Lung (tissue), 12 donors: ENCODE data around the gene HDDC3. TPM values are rescaled to one million over a fixed set of nuclear protein-coding genes. Genes with fewer than 3 reads are reported as not detected.
"Not testable (repeated sequence)": the region's sequence is repeated elsewhere in the genome, so short reads cannot be mapped to it uniquely, and the experiment has no call there.

ENCODE experiments used
- ATAC-seq: fragments of 200-7000 bp; cut with Tn5 transposase; one replicate; pipeline ENCODE4 v1.9.1; 2020; ENCODE audit warnings: moderate number of reproducible peaks; ENCODE audit not compliant: insufficient read depth, low FRiP score
- DNase-seq, 3 donors: peaks; one replicate each; pipeline ENCODE4 v3.0.0-alpha.2; 2013 to 2017
- H3K27ac ChIP-seq, 2 donors: one replicate each; pipeline ENCODE4 v1.5.1; 2013; ENCODE audit warnings: mild to moderate bottlenecking in 2 of 2, moderate library complexity in 2 of 2, control low read depth in 1 of 2, inconsistent platforms in 1 of 2, low read depth in 1 of 2, low read length in 1 of 2
- H3K27me3 ChIP-seq, 3 donors: one replicate each; pipeline ENCODE4 v1.5.1; 2013; ENCODE audit warnings: low read length in 2 of 3; ENCODE audit not compliant: control insufficient read depth in 3 of 3, insufficient read depth in 3 of 3
- H3K36me3 ChIP-seq, 4 donors: one replicate each; pipeline ENCODE4 v1.5.1; 2013; ENCODE audit warnings: low read length in 4 of 4, mild to moderate bottlenecking in 1 of 4, moderate library complexity in 1 of 4; ENCODE audit not compliant: control insufficient read depth in 4 of 4, insufficient read depth in 4 of 4
- H3K4me1 ChIP-seq, 5 donors: one replicate each; pipeline ENCODE4 v1.5.1; 2013; ENCODE audit warnings: low read length in 5 of 5, mild to moderate bottlenecking in 2 of 5, moderate library complexity in 1 of 5; ENCODE audit not compliant: control insufficient read depth in 5 of 5, insufficient read depth in 5 of 5
- H3K4me3 ChIP-seq: one replicate; pipeline ENCODE4 v1.5.1; 2013; ENCODE audit warnings: mild to moderate bottlenecking, control low read depth, moderate library complexity
- H3K9ac ChIP-seq, 2 donors: one replicate each; pipeline ENCODE4 v1.5.1; 2013; ENCODE audit warnings: low read length in 2 of 2, control low read depth in 1 of 2; ENCODE audit not compliant: insufficient read depth in 1 of 2
- H3K9me3 ChIP-seq, 4 donors: one replicate each; pipeline ENCODE4 v1.5.1; 2013; ENCODE audit warnings: low read length in 3 of 4, mild to moderate bottlenecking in 1 of 4, moderate library complexity in 1 of 4; ENCODE audit not compliant: control insufficient read depth in 4 of 4, insufficient read depth in 3 of 4
- WGBS, 2 donors: extraction: QIAGEN DNeasy Blood & Tissue Kit; methylation state at CpG; one replicate each; pipeline ENCODE4 v1.1.7; 2013; 5-methylcytosine and 5-hydroxymethylcytosine counted together
- polyA plus RNA-seq, 2 donors: library from polyadenylated mRNA; stranded (reverse); fragments of 200-250 nt; gene quantifications; one replicate each; pipeline ENCODE4 v1.2.1, GENCODE V29; 2013
- total RNA-seq, 2 donors: library from RNA; depleted of rRNA in 1 of 2; stranded (reverse); fragments of >200 nt in 1 of 2; gene quantifications; one replicate each; pipeline ENCODE4 v1.2.1, GENCODE V29; 2014 to 2021
- TF ChIP-seq, protein P1 (sequence below): IDR thresholded peaks from 2 replicates; pipeline ENCODE4 v1.5.1; 2012; ENCODE audit warnings: mild to moderate bottlenecking; ENCODE audit errors: control extremely low read depth, extremely low read depth
- donor health status: control.
- donor health status: control.
- donor health status: Bipolar disorder and iron deficiency.
- donor health status: healthy.
- donor health status: DM: yes; HTN: yes; CAD: no.

The HDDC3 gene
- total and polyA plus RNA-seq, 4 donors: 12.7 to 19.6 (median 16.5) TPM

DNA sequence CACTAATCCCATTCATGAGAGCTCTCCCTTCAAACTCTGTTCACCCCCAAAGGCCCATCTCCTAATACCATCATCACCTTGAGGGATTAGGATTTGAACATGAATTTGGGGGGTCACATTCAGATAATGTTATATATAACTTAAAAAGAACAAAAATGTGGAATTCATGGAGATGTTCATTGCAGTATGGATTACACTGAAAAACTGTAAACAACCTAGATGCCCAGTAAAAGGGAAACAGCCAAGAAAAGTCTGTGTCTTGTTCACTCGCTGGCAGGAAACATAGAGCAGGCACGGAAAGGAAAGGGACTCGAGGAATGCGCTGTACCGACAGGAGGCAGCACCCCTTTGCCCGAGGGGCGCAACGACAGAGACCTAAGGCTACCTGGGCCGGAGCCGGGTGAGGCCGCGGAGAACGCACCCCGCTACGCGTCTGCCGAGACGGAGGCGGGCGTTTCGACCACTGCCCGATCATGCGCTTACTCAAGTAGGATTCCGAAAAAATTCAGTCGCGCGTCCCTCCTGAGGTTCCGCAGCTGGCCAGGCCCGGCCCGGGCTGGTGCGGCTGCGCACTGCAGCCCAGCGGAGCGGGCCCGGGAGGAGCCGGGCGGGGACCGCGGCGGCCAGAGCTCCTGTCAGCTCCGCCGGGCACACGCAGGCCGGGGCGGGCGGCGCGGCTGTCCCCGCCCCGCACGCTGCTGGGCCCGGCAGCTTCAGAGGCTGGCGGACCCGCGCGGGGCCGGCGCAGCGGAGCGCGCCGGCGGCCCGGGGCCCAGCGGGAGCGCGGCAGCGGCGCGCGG lies 30.1 kb downstream of the HDDC3 start:
- H3K4me1 ChIP-seq: peaks cover 0 to 10% (median 3%) of the 10 kb centered on the region in 5 donors
- TF ChIP-seq, protein P1, sequence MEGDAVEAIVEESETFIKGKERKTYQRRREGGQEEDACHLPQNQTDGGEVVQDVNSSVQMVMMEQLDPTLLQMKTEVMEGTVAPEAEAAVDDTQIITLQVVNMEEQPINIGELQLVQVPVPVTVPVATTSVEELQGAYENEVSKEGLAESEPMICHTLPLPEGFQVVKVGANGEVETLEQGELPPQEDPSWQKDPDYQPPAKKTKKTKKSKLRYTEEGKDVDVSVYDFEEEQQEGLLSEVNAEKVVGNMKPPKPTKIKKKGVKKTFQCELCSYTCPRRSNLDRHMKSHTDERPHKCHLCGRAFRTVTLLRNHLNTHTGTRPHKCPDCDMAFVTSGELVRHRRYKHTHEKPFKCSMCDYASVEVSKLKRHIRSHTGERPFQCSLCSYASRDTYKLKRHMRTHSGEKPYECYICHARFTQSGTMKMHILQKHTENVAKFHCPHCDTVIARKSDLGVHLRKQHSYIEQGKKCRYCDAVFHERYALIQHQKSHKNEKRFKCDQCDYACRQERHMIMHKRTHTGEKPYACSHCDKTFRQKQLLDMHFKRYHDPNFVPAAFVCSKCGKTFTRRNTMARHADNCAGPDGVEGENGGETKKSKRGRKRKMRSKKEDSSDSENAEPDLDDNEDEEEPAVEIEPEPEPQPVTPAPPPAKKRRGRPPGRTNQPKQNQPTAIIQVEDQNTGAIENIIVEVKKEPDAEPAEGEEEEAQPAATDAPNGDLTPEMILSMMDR: peak; percentile 59
- H3K9ac ChIP-seq: peak overlapping the region; percentile 41 to 81
- peaks cover 4 to 24% (median 14%) of the 10 kb centered on the region in 4 donors for H3K36me3 ChIP-seq
- no peaks in the 10 kb centered on the region for H3K9me3 ChIP-seq
- no peaks in the 10 kb centered on the region for H3K27me3 ChIP-seq
- peak overlapping the region; percentile 92 to 94 for H3K27ac ChIP-seq
- ATAC-seq (peak; percentile 88), DNase-seq (peak; percentile 88 to 92 (median 89))
- H3K4me3 ChIP-seq: peak overlapping the region; percentile 80
- WGBS, 2 donors: 0 to 1% methylated on average over 59 to 71 of the region's 71 CpGs

DNA sequence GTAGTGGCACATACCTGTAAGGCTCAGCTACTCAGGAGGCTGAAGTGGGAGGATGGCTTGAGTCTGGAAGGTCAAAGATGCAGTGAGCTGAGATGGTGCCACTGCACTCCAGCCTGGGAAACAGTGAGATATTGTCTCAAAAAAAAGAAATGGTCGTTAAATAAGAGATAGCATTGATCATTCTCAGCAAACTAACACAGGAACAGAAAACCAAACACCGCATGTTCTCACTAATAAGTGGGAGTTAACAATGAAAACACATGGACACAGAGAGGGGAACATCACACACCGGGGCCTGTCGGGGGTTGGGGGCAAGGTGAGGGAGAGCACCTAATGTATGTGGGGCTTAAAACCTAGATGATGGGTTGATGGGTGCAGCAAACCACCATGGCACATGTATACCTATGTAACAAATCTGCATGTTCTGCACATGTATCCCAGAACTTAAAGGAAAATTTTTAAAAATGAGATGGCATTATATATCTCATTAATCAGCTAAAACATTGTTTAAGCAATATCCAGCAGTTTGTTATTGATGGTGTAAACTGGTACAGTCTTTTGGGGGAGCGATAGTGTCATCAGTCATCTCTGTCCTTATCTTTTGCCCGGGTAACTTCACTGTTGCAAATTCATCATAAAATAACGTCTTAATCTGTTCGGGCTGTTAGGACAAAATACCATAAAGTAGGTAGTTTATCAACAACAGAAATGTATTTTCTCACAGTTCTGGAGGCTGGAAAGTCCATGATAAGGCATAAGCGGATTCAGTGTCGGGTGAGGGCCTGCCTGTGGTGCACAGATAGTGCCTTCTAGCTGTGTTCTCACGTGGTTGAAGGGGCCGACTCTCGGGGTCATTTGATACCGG lies 30.9 kb downstream of the HDDC3 start:
- ATAC-seq (no peak), DNase-seq (no peak)
- H3K4me1 ChIP-seq: peaks cover 0 to 10% (median 3%) of the 10 kb centered on the region in 5 donors
- H3K27me3 ChIP-seq: no peaks in the 10 kb centered on the region
- 52 to 53% methylated on average over 14 of the region's 14 CpGs for WGBS, 2 donors
- no peak overlapping the region for H3K4me3 ChIP-seq
- no peaks in the 10 kb centered on the region for H3K9me3 ChIP-seq
- TF ChIP-seq, protein P1: no peak
- peak overlapping the region; percentile 10 to 94 for H3K27ac ChIP-seq
- peak overlapping the region in 1 of 2 donors; percentile 81 for H3K9ac ChIP-seq
- peaks cover 4 to 17% (median 8%) of the 10 kb centered on the region in 4 donors for H3K36me3 ChIP-seq

DNA sequence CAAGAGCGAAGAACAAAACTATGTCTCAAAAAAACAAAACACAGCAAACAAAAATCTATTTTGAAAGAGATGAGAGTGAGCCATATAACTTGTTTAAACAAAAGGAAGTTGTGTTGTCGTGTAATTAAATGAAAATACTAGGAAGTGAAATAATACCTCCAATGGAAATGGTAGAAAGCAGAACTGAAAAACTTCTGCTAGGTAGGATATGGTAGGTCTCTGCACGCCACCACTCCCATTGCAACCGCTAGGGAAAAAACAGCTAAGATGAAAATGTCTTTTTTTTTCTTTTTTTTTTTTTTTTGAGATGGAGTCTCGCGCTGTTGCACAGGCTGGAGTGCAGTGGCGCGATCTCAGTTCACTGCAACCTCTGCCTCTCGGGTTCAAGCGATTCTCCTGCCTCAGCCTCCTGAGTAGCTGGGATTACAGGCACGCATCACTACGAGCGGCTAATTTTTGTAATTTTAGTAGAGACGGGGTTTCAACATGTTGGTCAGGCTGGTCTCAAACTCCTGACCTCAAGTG lies 35.2 kb downstream of the HDDC3 start:
- H3K27ac ChIP-seq, H3K9ac ChIP-seq, H3K27me3 ChIP-seq, H3K4me1 ChIP-seq, DNase-seq, H3K4me3 ChIP-seq, H3K9me3 ChIP-seq, ATAC-seq: not testable (repeated sequence)
- H3K36me3 ChIP-seq: peaks cover 0 to 26% (median 14%) of the 10 kb centered on the region in 4 donors
- 84% methylated on average over 14 of the region's 14 CpGs for WGBS, 2 donors
